Suprapubic skin (tissue), 3 donors: ENCODE data around the gene GNB5.

Experiments used
- POLR2AphosphoS5 ChIP-seq, 3 donors: sonication (generic); formaldehyde crosslinking; IDR thresholded peaks; one replicate each; pipeline ENCODE4 v1.6.1; 2017; ENCODE audit warnings: antibody characterized with exemption in 3 of 3
- TF ChIP-seq, protein P1 (sequence below), 2 donors: fragments of 200-600 bp in 1 of 2; fragments of 450-650 bp in 1 of 2; sonication (generic) in 1 of 2; IDR thresholded peaks; one replicate each; pipeline ENCODE4 v1.5.1; 2016 to 2019; ENCODE audit warnings: antibody characterized with exemption in 2 of 2, mild to moderate bottlenecking in 1 of 2, moderate library complexity in 1 of 2

DNA sequence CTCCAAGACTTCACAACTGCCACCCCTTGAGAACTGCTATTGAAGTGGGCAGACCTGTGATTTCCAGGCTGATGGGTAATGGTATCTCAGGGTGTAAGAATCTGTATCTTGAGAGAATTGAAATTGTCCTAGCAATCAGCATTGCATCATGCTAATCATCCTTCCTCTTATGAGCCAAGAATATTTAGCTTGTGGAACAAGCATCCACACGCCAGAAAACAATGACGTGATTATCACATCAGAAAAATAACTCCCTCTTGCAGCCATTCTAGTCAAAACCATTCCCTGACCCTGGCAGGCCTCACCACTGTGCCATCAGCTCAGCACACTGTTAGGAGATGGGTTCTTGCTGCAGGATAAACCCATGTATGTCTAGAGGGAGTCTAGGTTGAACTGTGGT, 85.3 kb downstream of the GNB5 start:
- TF ChIP-seq, protein P1, sequence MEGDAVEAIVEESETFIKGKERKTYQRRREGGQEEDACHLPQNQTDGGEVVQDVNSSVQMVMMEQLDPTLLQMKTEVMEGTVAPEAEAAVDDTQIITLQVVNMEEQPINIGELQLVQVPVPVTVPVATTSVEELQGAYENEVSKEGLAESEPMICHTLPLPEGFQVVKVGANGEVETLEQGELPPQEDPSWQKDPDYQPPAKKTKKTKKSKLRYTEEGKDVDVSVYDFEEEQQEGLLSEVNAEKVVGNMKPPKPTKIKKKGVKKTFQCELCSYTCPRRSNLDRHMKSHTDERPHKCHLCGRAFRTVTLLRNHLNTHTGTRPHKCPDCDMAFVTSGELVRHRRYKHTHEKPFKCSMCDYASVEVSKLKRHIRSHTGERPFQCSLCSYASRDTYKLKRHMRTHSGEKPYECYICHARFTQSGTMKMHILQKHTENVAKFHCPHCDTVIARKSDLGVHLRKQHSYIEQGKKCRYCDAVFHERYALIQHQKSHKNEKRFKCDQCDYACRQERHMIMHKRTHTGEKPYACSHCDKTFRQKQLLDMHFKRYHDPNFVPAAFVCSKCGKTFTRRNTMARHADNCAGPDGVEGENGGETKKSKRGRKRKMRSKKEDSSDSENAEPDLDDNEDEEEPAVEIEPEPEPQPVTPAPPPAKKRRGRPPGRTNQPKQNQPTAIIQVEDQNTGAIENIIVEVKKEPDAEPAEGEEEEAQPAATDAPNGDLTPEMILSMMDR (IDR thresholded peaks at IDR 0.05), result no peak
- no peak for TF ChIP-seq POLR2AphosphoS5 (IDR thresholded peaks at IDR 0.05)
